Right lobe of liver (tissue), 4 donors: ENCODE data around the gene HECW1.

Experiments used
- CTCF ChIP-seq, 4 donors: fragments of 200-600 bp in 3 of 4; fragments of 450-650 bp in 1 of 4; IDR thresholded peaks; one replicate each; pipeline versions ENCODE4 v1.5.1 to v1.8.0; 2016 to 2022; ENCODE audit warnings: antibody characterized with exemption in 4 of 4, mild to moderate bottlenecking in 2 of 4
- POLR2A ChIP-seq: fragments of 450-650 bp; IDR thresholded peaks from one replicate; pipeline ENCODE4 v1.6.1; 2017; ENCODE audit warnings: antibody characterized with exemption, mild to moderate bottlenecking
- donor health status: DM: no; HTN: no; CAD: no.
- donor health status: DM: no; HTN: no; CAD: no.
- donor health status: DM: no; HTN: yes; CAD: no.

GRCh38 chr7:43469051-43469450 is 356.6 kb downstream of the HECW1 start:
- no peak for TF ChIP-seq CTCF (IDR thresholded peaks at IDR 0.05)
- no peak for TF ChIP-seq POLR2A
